ENCODE results near the gene SLC15A4. TPM values are rescaled to one million over a fixed set of nuclear protein-coding genes. Genes with fewer than 3 reads are reported as not detected.

The SLC15A4 gene
- total RNA-seq, 1 experiment from 2014 or later = 29.1 TPM

GRCh38 chr12:128747441-128747840 is 76.3 kb downstream of the SLC15A4 start:
- no peak overlapping the region for H3K27ac ChIP-seq (ENCODE audit: low read length)
- BruUV-seq (replicated peaks) = no TSS peak
- DNase-seq (ENCODE audit: low read depth, low spot score) = no peak
- TF ChIP-seq SIN3A (IDR thresholded peaks at IDR 0.05; ENCODE audit: borderline replicate concordance, insufficient read depth, low read depth, low read length) (no peak), REST (IDR thresholded peaks at IDR 0.05; ENCODE audit: insufficient read depth in 1 of 2, low read depth in 2 of 2, low read length in 1 of 2) (no peak), CTCF (IDR thresholded peaks at IDR 0.05) (no peak), POLR2AphosphoS5 (IDR thresholded peaks at IDR 0.05; ENCODE audit: low read depth, low read length) (no peak), TCF7L2 (IDR thresholded peaks at IDR 0.05; ENCODE audit: low read depth, low read length) (no peak)
- POLR2A ChIA-PET = no interaction called here
- no peak overlapping the region for H3K4me3 ChIP-seq (ENCODE audit: low read depth in 2 of 2, low read length in 2 of 2)
- CTCF ChIA-PET = no interaction called here
- no peaks in the 10 kb centered on the region for H3K9me3 ChIP-seq (ENCODE audit: control insufficient read depth, insufficient read depth, low read depth, low read length)
- in situ Hi-C loops (cut with HindIII; ENCODE audit: low pct_unique_long_range_greater_than_20kb, low sequenced_read_pairs) = no loop called here
- ATAC-seq = no peak
- 0 out of 2 replicates have a peak, but pooled peaks cover 2% of the 10 kb centered on the region for H3K27me3 ChIP-seq (ENCODE audit: control insufficient read depth, insufficient read depth, low read length)
- no peaks in the 10 kb centered on the region for H3K36me3 ChIP-seq (ENCODE audit: control insufficient read depth, insufficient read depth, low read length)
- intact Hi-C loops (cut with micrococcal nuclease; ENCODE audit: unreplicated experiment) = no loop called here
- no peaks in the 10 kb centered on the region for H3K4me1 ChIP-seq (ENCODE audit: control insufficient read depth, insufficient read depth, low read length)

- TF ChIP-seq POLR2AphosphoS5 (IDR thresholded peaks at IDR 0.05; ENCODE audit: low read depth, low read length) = no peak
- no peak for TF ChIP-seq CTCF (IDR thresholded peaks at IDR 0.05)
- TF ChIP-seq TCF7L2 (IDR thresholded peaks at IDR 0.05; ENCODE audit: low read depth, low read length) = no peak
- TF ChIP-seq REST (IDR thresholded peaks at IDR 0.05; ENCODE audit: insufficient read depth in 1 of 2, low read depth in 2 of 2, low read length in 1 of 2) = no peak
- no peak for TF ChIP-seq SIN3A (IDR thresholded peaks at IDR 0.05; ENCODE audit: borderline replicate concordance, insufficient read depth, low read depth, low read length)
- ChIA-PET POLR2A (no interaction called here), CTCF (no interaction called here)
- Histone ChIP-seq H3K4me3 (ENCODE audit: low read depth in 2 of 2, low read length in 2 of 2) (no peak overlapping the region), H3K27me3 (ENCODE audit: control insufficient read depth, insufficient read depth, low read length) (0 out of 2 replicates have a peak, but pooled peaks cover 2% of the 10 kb centered on the region), H3K4me1 (ENCODE audit: control insufficient read depth, insufficient read depth, low read length) (no peaks in the 10 kb centered on the region), H3K36me3 (ENCODE audit: control insufficient read depth, insufficient read depth, low read length) (no peaks in the 10 kb centered on the region), H3K9me3 (ENCODE audit: control insufficient read depth, insufficient read depth, low read depth, low read length) (no peaks in the 10 kb centered on the region), H3K27ac (ENCODE audit: low read length) (no peak overlapping the region)
- in situ Hi-C loops (cut with HindIII; ENCODE audit: low pct_unique_long_range_greater_than_20kb, low sequenced_read_pairs) = no loop called here
- intact Hi-C loops (cut with micrococcal nuclease; ENCODE audit: unreplicated experiment) = no loop called here
- ATAC-seq (no peak), DNase-seq (ENCODE audit: low read depth, low spot score) (no peak)
- no TSS peak for BruUV-seq (replicated peaks)
These were observed 77.7 kb downstream of the SLC15A4 start for GRCh38 chr12:128745772-128746689.

Data from Panc1 (cell line).